Keratinocyte (primary cell): Measurements from ENCODE around the gene SIM2. TPM values are rescaled to one million over a fixed set of nuclear protein-coding genes. Genes with fewer than 3 reads are reported as not detected.

Experiments used
- DNase-seq: peaks from one replicate; pipeline ENCODE4 v3.0.0-alpha.2; 2011; ENCODE audit warnings: low read depth, missing footprints, low spot score
- FAIRE-seq: peaks from 2 replicates; lab custom pipeline; 2011; peaks lifted over from hg19 to GRCh38; lab: Jason Lieb, UNC
- H2AFZ ChIP-seq: 2 replicates; pipeline ENCODE4 v1.6.0; 2012; ENCODE audit warnings: low read length, control low read depth, inconsistent platforms; ENCODE audit not compliant: control insufficient read depth
- H3K27ac ChIP-seq: 2 replicates; pipeline ENCODE4 v1.5.1; 2011; ENCODE audit warnings: low read length; ENCODE audit not compliant: control insufficient read depth, insufficient read depth
- H3K27me3 ChIP-seq: 3 replicates; pipeline ENCODE4 v1.6.0; 2011; ENCODE audit warnings: low read length; ENCODE audit not compliant: control insufficient read depth, insufficient read depth; ENCODE audit errors: extremely low read depth
- H3K36me3 ChIP-seq, 2 experiments: 2 replicates in 1 of 2; 3 replicates in 1 of 2; pipeline ENCODE4 v1.5.1; 2011; ENCODE audit warnings: low read length in 2 of 2, mild to moderate bottlenecking in 1 of 2; ENCODE audit not compliant: control insufficient read depth in 2 of 2, insufficient read depth in 2 of 2; ENCODE audit errors: extremely low read depth in 1 of 2
- H3K4me1 ChIP-seq: 3 replicates; pipeline ENCODE4 v1.5.1; 2011; ENCODE audit warnings: low read length; ENCODE audit not compliant: control insufficient read depth, insufficient read depth; ENCODE audit errors: extremely low read depth
- H3K4me2 ChIP-seq: 3 replicates; pipeline ENCODE4 v1.6.0; 2011; ENCODE audit warnings: low read depth, low read length; ENCODE audit not compliant: control insufficient read depth, insufficient read depth; ENCODE audit errors: extremely low read depth
- H3K4me3 ChIP-seq, 3 experiments: fragments of 200-600 bp in 1 of 3; sonication (generic) in 1 of 3; 2 replicates in 2 of 3; 3 replicates in 1 of 3; pipeline ENCODE4 v1.5.1; 2011 to 2016; ENCODE audit warnings: low read length in 3 of 3, mild to moderate bottlenecking in 3 of 3, control low read depth in 2 of 3, inconsistent platforms in 1 of 3, low read depth in 1 of 3, mixed read lengths in 1 of 3, mixed run types in 1 of 3, moderate library complexity in 1 of 3; ENCODE audit not compliant: control insufficient read depth in 2 of 3, insufficient read depth in 2 of 3; ENCODE audit errors: extremely low read depth in 1 of 3
- H3K79me2 ChIP-seq: 2 replicates; pipeline ENCODE4 v1.6.0; 2012; ENCODE audit warnings: low read length; ENCODE audit not compliant: control insufficient read depth, insufficient read depth
- H3K9ac ChIP-seq: 3 replicates; pipeline ENCODE4 v1.6.0; 2011; ENCODE audit warnings: low read length; ENCODE audit not compliant: control insufficient read depth, insufficient read depth; ENCODE audit errors: extremely low read depth
- H3K9me1 ChIP-seq: 3 replicates; pipeline ENCODE4 v1.6.0; 2011; ENCODE audit warnings: low read length; ENCODE audit not compliant: control insufficient read depth, insufficient read depth; ENCODE audit errors: extremely low read depth
- H3K9me3 ChIP-seq: 2 replicates; pipeline ENCODE4 v1.5.1; 2012; ENCODE audit warnings: low read depth, low read length; ENCODE audit not compliant: control insufficient read depth
- H4K20me1 ChIP-seq: 3 replicates; pipeline ENCODE4 v1.6.0; 2011; ENCODE audit warnings: low read length; ENCODE audit not compliant: control insufficient read depth, insufficient read depth; ENCODE audit errors: extremely low read depth
- CTCF ChIP-seq, 3 experiments: IDR thresholded peaks in 1 of 3; conservative IDR thresholded peaks in 1 of 3; optimal IDR thresholded peaks in 1 of 3; 2 replicates in 2 of 3; 3 replicates in 1 of 3; pipeline versions ENCODE3 to v1.5.1; 2011; ENCODE audit warnings: low read length in 3 of 3, mild to moderate bottlenecking in 3 of 3, moderate library complexity in 2 of 3, control low read depth in 1 of 3, inconsistent platforms in 1 of 3; ENCODE audit not compliant: insufficient read depth in 2 of 3; ENCODE audit errors: extremely low read depth in 1 of 3
- EZH2 ChIP-seq: IDR thresholded peaks from one replicate; pipeline ENCODE4 v1.6.1; 2012; ENCODE audit warnings: inconsistent platforms, mild to moderate bottlenecking, low read length, moderate library complexity
- dilution Hi-C: fragments of 300-500 bp; cut with MboI; formaldehyde crosslinking; loops from one replicate; pipeline ENCODE4 v1.7.0; 2020; ENCODE audit warnings: low sequenced_read_pairs; ENCODE audit not compliant: extremely low pct_ligation_motif_present
- polyA plus RNA-seq, 5 experiments: library from polyadenylated mRNA; depleted of rRNA in 3 of 5; stranded (reverse) in 3 of 5; stranded (forward) in 1 of 5; unstranded in 1 of 5; fragments of >200 nt; gene quantifications; 1 replicate in 1 of 5; 2 replicates in 3 of 5; 3 replicates in 1 of 5; pipeline versions ENCODE4 v1.2.1 to v1.2.3, GENCODE V29; 2011 to 2012; ENCODE audit warnings: missing spikeins in 2 of 5, low read depth in 1 of 5, low replicate concordance in 1 of 5

SIM2 gene
- polyA plus RNA-seq, 1 donor (not counting 4 experiments of a cell fraction or from before 2014, with no cell fraction given): 0.05 TPM

- H3K79me2 ChIP-seq: no peaks in the 10 kb centered on the region
- no peak overlapping the region for H3K4me3 ChIP-seq
- H3K9me1 ChIP-seq: no peaks in the 10 kb centered on the region
- no peak for FAIRE-seq
- no peak overlapping the region for H3K9ac ChIP-seq
- H3K4me1 ChIP-seq: no peaks in the 10 kb centered on the region
- DNase-seq: no peak
- H3K4me2 ChIP-seq: no peak overlapping the region
- peaks cover 42% of the 10 kb centered on the region for H3K27me3 ChIP-seq
- dilution Hi-C loops: no loop called here
- H3K27ac ChIP-seq: no peak overlapping the region
- no peak for TF ChIP-seq CTCF (optimal IDR thresholded peaks at IDR 0.05 in 1 of 3, IDR thresholded peaks at IDR 0.05 in 1 of 3, conservative IDR thresholded peaks at IDR 0.05 in 1 of 3; ENCODE audit: extremely low read depth in 1 of 3, insufficient read depth in 2 of 3, low read length in 3 of 3)
- no peak for TF ChIP-seq EZH2
- no peaks in the 10 kb centered on the region for H3K9me3 ChIP-seq
- H3K36me3 ChIP-seq: no peaks in the 10 kb centered on the region
- no peak overlapping the region for H2AFZ ChIP-seq
- no peaks in the 10 kb centered on the region for H4K20me1 ChIP-seq
These were observed 42.6 kb downstream of the SIM2 start for GRCh38 chr21:36741506-36741905.

GRCh38 chr21:36743008-36743407, 44.1 kb downstream of the SIM2 start:
- dilution Hi-C loops: no loop called here
- H3K4me3 ChIP-seq: no peak overlapping the region
- no peaks in the 10 kb centered on the region for H3K9me1 ChIP-seq
- no peaks in the 10 kb centered on the region for H3K9me3 ChIP-seq
- H3K27ac ChIP-seq: no peak overlapping the region
- DNase-seq (no peak), FAIRE-seq (no peak)
- no peaks in the 10 kb centered on the region for H4K20me1 ChIP-seq
- H3K36me3 ChIP-seq: no peaks in the 10 kb centered on the region
- H3K4me1 ChIP-seq: no peaks in the 10 kb centered on the region
- no peaks in the 10 kb centered on the region for H3K79me2 ChIP-seq
- TF ChIP-seq EZH2: no peak
- no peak for TF ChIP-seq CTCF (optimal IDR thresholded peaks at IDR 0.05 in 1 of 3, IDR thresholded peaks at IDR 0.05 in 1 of 3, conservative IDR thresholded peaks at IDR 0.05 in 1 of 3; ENCODE audit: extremely low read depth in 1 of 3, insufficient read depth in 2 of 3, low read length in 3 of 3)
- no peak overlapping the region for H3K9ac ChIP-seq
- no peak overlapping the region for H3K4me2 ChIP-seq
- peaks cover 49% of the 10 kb centered on the region for H3K27me3 ChIP-seq
- no peak overlapping the region for H2AFZ ChIP-seq
